CD4-positive, alpha-beta memory T cell (primary cell): ENCODE measurements around the gene CXCR4. TPM values are rescaled to one million over a fixed set of nuclear protein-coding genes. Genes with fewer than 3 reads are reported as not detected.

Experiments
- CTCF ChIA-PET: fragments of 350-600 bp; sonication (Branson Sonifier 250); formaldehyde crosslinking; loops from one replicate; lab custom pipeline; 2021; ENCODE audit warnings: inconsistent platforms; ENCODE audit not compliant: partially characterized antibody; lab: Charles Lee
- POLR2A ChIA-PET: fragments of 350-600 bp; sonication (Branson Sonifier 250); formaldehyde crosslinking; loops from one replicate; lab custom pipeline; 2021; ENCODE audit not compliant: partially characterized antibody; lab: Charles Lee
- DNase-seq, 5 donors: peaks; one replicate each; pipeline versions ENCODE4 v3.0.0 to v3.0.0-alpha.2; 2020 to 2022; ENCODE audit warnings: mixed read lengths in 1 of 5
- H3K27ac ChIP-seq: one replicate; pipeline ENCODE4 v1.7.0; 2013; ENCODE audit warnings: low read depth, low read length
- H3K27me3 ChIP-seq: 2 replicates; pipeline ENCODE4 v1.7.0; 2013; ENCODE audit warnings: mild to moderate bottlenecking, low read length, moderate library complexity; ENCODE audit not compliant: insufficient read depth
- H3K36me3 ChIP-seq: 2 replicates; pipeline ENCODE4 v1.7.0; 2013; ENCODE audit warnings: mild to moderate bottlenecking, low read length, moderate library complexity; ENCODE audit not compliant: insufficient read depth
- H3K4me1 ChIP-seq: 2 replicates; pipeline ENCODE4 v1.7.0; 2013; ENCODE audit warnings: mild to moderate bottlenecking, low read length, moderate library complexity; ENCODE audit not compliant: insufficient read depth
- H3K4me3 ChIP-seq, 2 donors: one replicate each; pipeline ENCODE4 v1.7.0; 2013; ENCODE audit warnings: low read length in 2 of 2, mild to moderate bottlenecking in 1 of 2
- H3K9me3 ChIP-seq, 2 donors: one replicate each; pipeline ENCODE4 v1.7.0; 2013; ENCODE audit warnings: low read length in 2 of 2, control low read depth in 1 of 2; ENCODE audit not compliant: control insufficient read depth in 1 of 2
- H3K27ac Mint-ChIP-seq, 7 donors: one replicate each; pipeline ENCODE4 v1.8.0; 2020 to 2021; ENCODE audit warnings: mixed read lengths in 7 of 7, mild to moderate bottlenecking in 6 of 7, inconsistent platforms in 3 of 7, moderate library complexity in 3 of 7
- H3K27me3 Mint-ChIP-seq, 2 donors: one replicate each; pipeline ENCODE4 v1.8.0; 2020 to 2021; ENCODE audit warnings: mixed read lengths in 2 of 2
- H3K36me3 Mint-ChIP-seq, 2 donors: one replicate each; pipeline ENCODE4 v1.8.0; 2020 to 2021; ENCODE audit warnings: mixed read lengths in 2 of 2, inconsistent platforms in 1 of 2, mild to moderate bottlenecking in 1 of 2
- H3K4me1 Mint-ChIP-seq, 4 donors: one replicate each; pipeline ENCODE4 v1.8.0; 2020 to 2021; ENCODE audit warnings: mixed read lengths in 4 of 4, mild to moderate bottlenecking in 1 of 4
- H3K4me3 Mint-ChIP-seq, 8 donors: one replicate each; pipeline ENCODE4 v1.8.0; 2020 to 2021; ENCODE audit warnings: mixed read lengths in 8 of 8, mild to moderate bottlenecking in 7 of 8, moderate library complexity in 6 of 8, inconsistent platforms in 3 of 8
- H3K9me3 Mint-ChIP-seq, 8 donors: one replicate each; pipeline ENCODE4 v1.8.0; 2020 to 2021; ENCODE audit warnings: mixed read lengths in 8 of 8, mild to moderate bottlenecking in 5 of 8, inconsistent platforms in 3 of 8, moderate library complexity in 1 of 8
- intact Hi-C: fragments of 100-400 bp; cut with micrococcal nuclease; formaldehyde crosslinking; loops from one replicate; pipeline ENCODE4 v1.15.1; 2023
- polyA plus RNA-seq, 2 donors: library from polyadenylated mRNA; unstranded; fragments of 300-500 nt; fragmentation: Illumina TruSeq; gene quantifications; one replicate each; pipeline ENCODE4 v1.2.3, GENCODE V29; 2021
- total RNA-seq, 2 experiments: library from RNA; stranded (reverse); gene quantifications; one replicate each; pipeline ENCODE4 v1.2.3, GENCODE V29; 2021

The CXCR4 gene
- total and polyA plus RNA-seq, 4 experiments from 2014 or later, result 306 to 1,556 (median 338) TPM

DNA sequence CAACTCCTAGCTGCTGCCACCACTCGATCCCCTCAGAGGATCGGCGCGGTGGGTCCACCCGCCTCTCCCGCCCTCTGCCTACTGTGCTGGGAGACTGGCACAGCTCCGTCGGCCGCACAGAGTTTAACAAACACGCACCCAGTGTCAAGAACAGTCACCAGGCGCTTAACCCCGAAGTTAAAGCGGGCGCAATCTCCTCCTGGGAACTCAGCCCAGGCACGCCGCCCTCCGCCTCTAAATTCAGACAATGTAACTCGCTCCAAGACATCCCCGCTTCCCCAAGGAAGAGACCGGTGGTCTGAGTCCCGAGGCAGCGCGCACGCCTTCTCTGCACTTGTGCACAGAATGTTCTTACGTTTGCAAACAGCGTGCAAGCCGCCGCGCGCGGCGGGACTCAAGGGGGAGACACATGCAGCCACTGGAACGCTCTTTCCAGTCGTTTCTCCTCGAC is 533 bp downstream of the CXCR4 start:
- H3K36me3 ChIP-seq, result peaks cover 31% of the 10 kb centered on the region
- peak overlapping the region; percentile 94 for H3K27ac ChIP-seq
- DNase-seq, result peak in 1 of 5 donors; percentile 61
- H3K9me3 ChIP-seq, result no peaks in the 10 kb centered on the region
- Mint-ChIP-seq H3K36me3 (peaks cover 36 to 58% of the 10 kb centered on the region in 2 donors), H3K27ac (peak overlapping the region; percentile 99 to 100 (median 99)), H3K4me1 (peaks cover 37 to 95% (median 52%) of the 10 kb centered on the region in 4 donors), H3K4me3 (peak overlapping the region; percentile 98 to 100 (median 99)), H3K9me3 (peaks cover 0 to 12% (median 3%) of the 10 kb centered on the region in 8 donors), H3K27me3 (no peaks in the 10 kb centered on the region)
- ChIA-PET POLR2A (interaction anchor here (0.6 to 4.6 kb wide), 40 partner anchors 8 to 267 kb away, joined by 3 to 599 read pairs (median 4); partner anchors contain the start of genes DARS1 and MCM6), CTCF (interaction anchor here (0.7 to 1.6 kb wide), 8 partner anchors 12 to 164 kb away, joined by 3 to 6 read pairs (median 5); no protein-coding TSS in a partner anchor)
- peaks cover 48% of the 10 kb centered on the region for H3K4me1 ChIP-seq
- intact Hi-C loops, result loop anchor here (1.0 to 5.0 kb wide), 4 partner anchors 61 to 1065 kb away; partner anchors contain the start of gene RAB3GAP1
- H3K27me3 ChIP-seq, result no peaks in the 10 kb centered on the region
- peak overlapping the region; percentile 65 to 88 for H3K4me3 ChIP-seq

- peaks cover 36 to 93% (median 51%) of the 10 kb centered on the region in 4 donors for H3K4me1 Mint-ChIP-seq
- peak overlapping the region; percentile 98 to 100 (median 99) for H3K4me3 Mint-ChIP-seq
- Histone ChIP-seq H3K27ac (peak overlapping the region; percentile 94), H3K36me3 (peaks cover 31% of the 10 kb centered on the region), H3K27me3 (no peaks in the 10 kb centered on the region), H3K9me3 (no peaks in the 10 kb centered on the region), H3K4me1 (peaks cover 48% of the 10 kb centered on the region), H3K4me3 (peak overlapping the region; percentile 65 to 88)
- DNase-seq, result peak; percentile 81 to 88 (median 85)
- H3K27me3 Mint-ChIP-seq, result no peaks in the 10 kb centered on the region
- intact Hi-C loops, result loop anchor here (1.0 to 5.0 kb wide), 7 partner anchors 60 to 1065 kb away; partner anchors contain the start of genes DARS1 and RAB3GAP1
- H3K27ac Mint-ChIP-seq, result peak overlapping the region; percentile 99 to 100 (median 99)
- peaks cover 0 to 12% (median 3%) of the 10 kb centered on the region in 8 donors for H3K9me3 Mint-ChIP-seq
- ChIA-PET CTCF (interaction anchor here (0.7 to 1.6 kb wide), 8 partner anchors 12 to 164 kb away, joined by 3 to 6 read pairs (median 5); no protein-coding TSS in a partner anchor), POLR2A (interaction anchor here (0.6 to 4.6 kb wide), 43 partner anchors 9 to 267 kb away, joined by 3 to 599 read pairs (median 4); partner anchors contain the start of genes DARS1 and MCM6)
- H3K36me3 Mint-ChIP-seq, result peaks cover 38 to 59% of the 10 kb centered on the region in 2 donors
These were observed 1.0 kb downstream of the CXCR4 start for GRCh38 chr2:136116813-136117390.

DNA sequence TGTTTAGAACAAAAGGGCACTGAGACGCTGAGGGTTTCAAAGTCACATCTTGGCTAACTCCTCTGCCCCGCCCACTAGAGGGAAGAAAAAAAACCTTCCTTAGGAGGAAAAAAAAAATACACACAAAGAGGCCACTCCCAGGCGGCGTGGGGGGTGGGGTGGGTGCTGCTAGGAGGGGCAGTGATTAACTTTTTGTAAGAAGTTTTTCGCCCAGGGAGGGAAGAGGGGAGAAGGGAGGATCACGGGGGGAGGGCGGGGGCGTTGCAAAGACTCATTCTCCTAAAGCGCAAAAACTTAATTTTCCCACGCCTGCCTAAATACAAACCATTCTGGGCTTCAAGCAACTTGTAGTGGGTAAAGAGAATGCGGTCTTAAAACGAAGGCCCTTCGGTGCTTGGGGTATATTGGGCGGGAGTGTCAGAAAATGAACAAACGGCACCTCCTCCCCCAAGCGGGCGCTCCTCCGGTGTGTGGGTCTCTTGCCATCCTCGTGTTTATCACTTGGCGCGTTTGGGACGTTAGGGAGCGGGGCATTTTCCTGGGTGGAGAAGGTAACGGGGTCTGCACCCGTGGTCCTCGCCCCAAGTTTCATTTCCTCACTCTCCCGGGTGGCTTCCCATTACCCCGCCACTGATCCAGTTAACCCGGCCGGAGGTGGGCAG is 1.7 kb downstream of the CXCR4 start:
- Mint-ChIP-seq H3K4me1 (peaks cover 35 to 86% (median 48%) of the 10 kb centered on the region in 4 donors), H3K27me3 (no peaks in the 10 kb centered on the region), H3K4me3 (peak overlapping the region; percentile 87 to 99 (median 98)), H3K9me3 (peaks cover 0 to 12% (median 3%) of the 10 kb centered on the region in 8 donors), H3K27ac (peak overlapping the region; percentile 95 to 99 (median 96)), H3K36me3 (peaks cover 38 to 59% of the 10 kb centered on the region in 2 donors)
- ChIA-PET CTCF (interaction anchor here (1.2 to 1.6 kb wide), 2 partner anchors 122 to 127 kb away, joined by 5 to 6 read pairs; no protein-coding TSS in a partner anchor), POLR2A (interaction anchor here (0.6 to 4.6 kb wide), 28 partner anchors 9 to 268 kb away, joined by 3 to 599 read pairs (median 4); partner anchors contain the start of genes DARS1 and MCM6)
- DNase-seq, result peak; percentile 86 to 90 (median 88)
- intact Hi-C loops, result loop anchor here (1.0 to 5.0 kb wide), 6 partner anchors 59 to 1064 kb away; partner anchors contain the start of genes DARS1 and RAB3GAP1
- Histone ChIP-seq H3K27me3 (no peaks in the 10 kb centered on the region), H3K4me1 (peaks cover 48% of the 10 kb centered on the region), H3K9me3 (no peaks in the 10 kb centered on the region), H3K4me3 (peak overlapping the region; percentile 65 to 88), H3K27ac (peak overlapping the region; percentile 94), H3K36me3 (peaks cover 31% of the 10 kb centered on the region)

GRCh38 chr2:136115183-136115761 is 2.7 kb downstream of the CXCR4 start:
- peak overlapping the region; percentile 94 for H3K27ac ChIP-seq
- peak in 4 of 5 donors; percentile 32 to 59 (median 46) for DNase-seq
- H3K36me3 Mint-ChIP-seq, result peaks cover 38 to 59% of the 10 kb centered on the region in 2 donors

DNA sequence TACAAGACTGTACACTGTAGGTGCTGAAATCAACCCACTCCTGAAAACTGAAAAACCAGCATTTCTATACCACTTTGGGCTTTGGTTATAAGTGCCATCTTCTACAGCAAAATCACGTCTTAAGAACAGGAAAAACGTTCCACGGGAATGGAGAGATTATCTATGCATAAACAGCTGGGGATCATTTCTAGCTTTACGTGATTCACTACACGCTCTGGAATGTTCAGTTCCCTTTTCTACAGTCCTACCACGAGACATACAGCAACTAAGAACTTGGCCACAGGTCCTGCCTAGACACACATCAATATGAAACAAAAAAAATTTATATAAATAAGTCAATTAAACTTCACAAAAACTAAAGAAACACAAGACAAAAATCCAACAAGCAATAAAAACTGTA is 3.6 kb downstream of the CXCR4 start:
- Histone ChIP-seq H3K27me3 (no peaks in the 10 kb centered on the region), H3K4me3 (no peak overlapping the region), H3K4me1 (peaks cover 36% of the 10 kb centered on the region), H3K36me3 (peaks cover 31% of the 10 kb centered on the region), H3K27ac (no peak overlapping the region), H3K9me3 (no peaks in the 10 kb centered on the region)
- CTCF ChIA-PET, result interaction anchor here (0.6 to 1.6 kb wide), 4 partner anchors 22 to 270 kb away, joined by 3 to 5 read pairs (median 3); no protein-coding TSS in a partner anchor
- peak overlapping the region; percentile 56 to 99 (median 80) for H3K27ac Mint-ChIP-seq
- POLR2A ChIA-PET, result interaction anchor here (0.8 to 3.5 kb wide), 14 partner anchors 11 to 264 kb away, joined by 3 to 34 read pairs (median 7); partner anchors contain the start of gene DARS1
- DNase-seq, result peak in 4 of 5 donors; percentile 28 to 50 (median 32)
- peaks cover 0 to 14% (median 3%) of the 10 kb centered on the region in 8 donors for H3K9me3 Mint-ChIP-seq
- H3K36me3 Mint-ChIP-seq, result peaks cover 38 to 59% of the 10 kb centered on the region in 2 donors
- no peaks in the 10 kb centered on the region for H3K27me3 Mint-ChIP-seq
- H3K4me1 Mint-ChIP-seq, result peaks cover 33 to 68% (median 40%) of the 10 kb centered on the region in 4 donors
- intact Hi-C loops, result loop anchor here (2.0 to 5.0 kb wide), 2 partner anchors 47 to 126 kb away; no protein-coding TSS in a partner anchor
- H3K4me3 Mint-ChIP-seq, result peak overlapping the region; percentile 27 to 99 (median 76)

More at GRCh38 chr2:136115183-136115761, 2.7 kb downstream of the CXCR4 start:
- H3K27ac Mint-ChIP-seq, result peak overlapping the region; percentile 88 to 99 (median 96)
- Histone ChIP-seq H3K4me1 (peaks cover 44% of the 10 kb centered on the region), H3K4me3 (peak overlapping the region; percentile 59 to 65), H3K27me3 (no peaks in the 10 kb centered on the region), H3K9me3 (no peaks in the 10 kb centered on the region), H3K36me3 (peaks cover 31% of the 10 kb centered on the region)
- H3K4me3 Mint-ChIP-seq, result peak overlapping the region; percentile 87 to 99 (median 98)
- intact Hi-C loops, result loop anchor here (2.0 to 5.0 kb wide), 3 partner anchors 126 to 1063 kb away; partner anchors contain the start of gene RAB3GAP1
- no peaks in the 10 kb centered on the region for H3K27me3 Mint-ChIP-seq
- H3K9me3 Mint-ChIP-seq, result peaks cover 0 to 14% (median 3%) of the 10 kb centered on the region in 8 donors
- POLR2A ChIA-PET, result interaction anchor here (0.8 to 3.5 kb wide), 15 partner anchors 10 to 263 kb away, joined by 3 to 34 read pairs (median 6); partner anchors contain the start of gene DARS1
- CTCF ChIA-PET, result interaction anchor here (1.0 to 1.1 kb wide), 2 partner anchors 21 to 269 kb away, joined by 3 to 5 read pairs; no protein-coding TSS in a partner anchor
- H3K4me1 Mint-ChIP-seq, result peaks cover 37 to 76% (median 45%) of the 10 kb centered on the region in 4 donors
